Suprapubic skin (tissue), 4 donors: ENCODE results near the gene CDH4.

ENCODE experiments used
- POLR2A ChIP-seq, 2 donors: fragments of 450-650 bp; IDR thresholded peaks; one replicate each; pipeline ENCODE4 v1.6.1; 2017; ENCODE audit warnings: antibody characterized with exemption in 2 of 2, mild to moderate bottlenecking in 2 of 2, moderate library complexity in 2 of 2
- POLR2AphosphoS5 ChIP-seq, 3 donors: sonication (generic); formaldehyde crosslinking; IDR thresholded peaks; one replicate each; pipeline ENCODE4 v1.6.1; 2017; ENCODE audit warnings: antibody characterized with exemption in 3 of 3
- TF ChIP-seq, protein P1 (sequence below), 2 donors: fragments of 200-600 bp in 1 of 2; fragments of 450-650 bp in 1 of 2; sonication (generic) in 1 of 2; IDR thresholded peaks; one replicate each; pipeline ENCODE4 v1.5.1; 2016 to 2019; ENCODE audit warnings: antibody characterized with exemption in 2 of 2, mild to moderate bottlenecking in 1 of 2, moderate library complexity in 1 of 2

DNA sequence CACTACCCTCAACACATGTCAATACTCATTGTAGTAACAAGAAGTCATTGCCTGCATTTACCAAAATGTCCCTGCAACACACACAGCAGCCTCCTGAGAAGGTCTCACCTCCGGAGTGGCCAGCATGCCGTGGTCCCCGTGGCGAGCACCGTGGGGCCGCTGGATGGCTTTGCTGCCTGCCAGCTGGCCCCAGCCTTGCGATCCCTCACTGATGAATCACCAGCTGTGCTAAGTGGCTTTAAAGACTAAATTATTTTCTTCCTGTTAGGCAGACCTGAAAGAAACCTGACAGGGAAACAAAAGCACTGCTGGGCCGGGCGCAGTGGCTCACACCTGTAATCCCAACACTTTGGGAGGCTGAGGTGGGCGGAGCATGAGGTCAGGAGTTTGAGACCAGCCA lies 306.7 kb downstream of the CDH4 start:
- TF ChIP-seq, protein P1, sequence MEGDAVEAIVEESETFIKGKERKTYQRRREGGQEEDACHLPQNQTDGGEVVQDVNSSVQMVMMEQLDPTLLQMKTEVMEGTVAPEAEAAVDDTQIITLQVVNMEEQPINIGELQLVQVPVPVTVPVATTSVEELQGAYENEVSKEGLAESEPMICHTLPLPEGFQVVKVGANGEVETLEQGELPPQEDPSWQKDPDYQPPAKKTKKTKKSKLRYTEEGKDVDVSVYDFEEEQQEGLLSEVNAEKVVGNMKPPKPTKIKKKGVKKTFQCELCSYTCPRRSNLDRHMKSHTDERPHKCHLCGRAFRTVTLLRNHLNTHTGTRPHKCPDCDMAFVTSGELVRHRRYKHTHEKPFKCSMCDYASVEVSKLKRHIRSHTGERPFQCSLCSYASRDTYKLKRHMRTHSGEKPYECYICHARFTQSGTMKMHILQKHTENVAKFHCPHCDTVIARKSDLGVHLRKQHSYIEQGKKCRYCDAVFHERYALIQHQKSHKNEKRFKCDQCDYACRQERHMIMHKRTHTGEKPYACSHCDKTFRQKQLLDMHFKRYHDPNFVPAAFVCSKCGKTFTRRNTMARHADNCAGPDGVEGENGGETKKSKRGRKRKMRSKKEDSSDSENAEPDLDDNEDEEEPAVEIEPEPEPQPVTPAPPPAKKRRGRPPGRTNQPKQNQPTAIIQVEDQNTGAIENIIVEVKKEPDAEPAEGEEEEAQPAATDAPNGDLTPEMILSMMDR (IDR thresholded peaks at IDR 0.05), result no peak
- TF ChIP-seq POLR2A (IDR thresholded peaks at IDR 0.05) (no peak), POLR2AphosphoS5 (IDR thresholded peaks at IDR 0.05) (no peak)
